Measurements from ENCODE around the gene CAPN10.
"Not testable (repeated sequence)": the region's sequence is repeated elsewhere in the genome, so short reads cannot be mapped to it uniquely, and the experiment has no call there.

CAPN10 gene

GRCh38 chr2:240603081-240603835 lies 16.7 kb downstream of the CAPN10 start:
- DNase-seq (ENCODE audit: low read depth) = no peak

- no peak for DNase-seq (ENCODE audit: low read depth)
Measured at GRCh38 chr2:240603846-240604245, 17.3 kb downstream of the CAPN10 start.

GRCh38 chr2:240604291-240604938 lies 17.9 kb downstream of the CAPN10 start:
- peak; percentile 63 for DNase-seq (ENCODE audit: low read depth)

- DNase-seq (ENCODE audit: low read depth) = no peak
Measured at GRCh38 chr2:240604939-240605716, 18.6 kb downstream of the CAPN10 start.

- no peak for DNase-seq (ENCODE audit: low read depth)
Measured at GRCh38 chr2:240605867-240606743, 19.6 kb downstream of the CAPN10 start.

GRCh38 chr2:240611601-240612210 lies 25.2 kb downstream of the CAPN10 start:
- no peak for DNase-seq (ENCODE audit: low read depth)

- no peak for DNase-seq (ENCODE audit: low read depth)
Measured at GRCh38 chr2:240613781-240614180, 27.2 kb downstream of the CAPN10 start.

- DNase-seq (ENCODE audit: low read depth) = no peak
Measured at GRCh38 chr2:240614391-240614790, 27.9 kb downstream of the CAPN10 start.

GRCh38 chr2:240615396-240615795 lies 28.9 kb downstream of the CAPN10 start:
- no peak for DNase-seq (ENCODE audit: low read depth)

GRCh38 chr2:240615820-240616547 lies 29.4 kb downstream of the CAPN10 start:
- DNase-seq (ENCODE audit: low read depth) = no peak

GRCh38 chr2:240616860-240617666 lies 30.5 kb downstream of the CAPN10 start:
- DNase-seq (ENCODE audit: low read depth) = not testable (repeated sequence)

- no peak for DNase-seq (ENCODE audit: low read depth)
Measured at GRCh38 chr2:240618776-240619175, 32.2 kb downstream of the CAPN10 start.

- DNase-seq (ENCODE audit: low read depth) = peak; percentile 6
Measured at GRCh38 chr2:240619506-240620148, 33.1 kb downstream of the CAPN10 start.

- no peak for DNase-seq (ENCODE audit: low read depth)
Measured at GRCh38 chr2:240620149-240620731, 33.7 kb downstream of the CAPN10 start.

GRCh38 chr2:240620859-240621258 lies 34.3 kb downstream of the CAPN10 start:
- no peak for DNase-seq (ENCODE audit: low read depth)

- DNase-seq (ENCODE audit: low read depth) = no peak
Measured at GRCh38 chr2:240622060-240622411, 35.5 kb downstream of the CAPN10 start.

GRCh38 chr2:240622531-240623235 lies 36.1 kb downstream of the CAPN10 start:
- DNase-seq (ENCODE audit: low read depth) = no peak

- no peak for DNase-seq (ENCODE audit: low read depth)
Measured at GRCh38 chr2:240623531-240624010, 37.0 kb downstream of the CAPN10 start.

All from ELR (cell line).